Epithelial cell of umbilical artery (primary cell): Measurements from ENCODE around the gene PCNX3. TPM values are rescaled to one million over a fixed set of nuclear protein-coding genes. Genes with fewer than 3 reads are reported as not detected.

Source experiments
- total RNA-seq: library from RNA; depleted of rRNA; stranded (reverse); fragments of >200 nt; gene quantifications from 2 replicates; pipeline ENCODE4 v1.2.3, GENCODE V29; 2014

Gene PCNX3
- 11.2 and 11.7 TPM in 2 replicates for total RNA-seq

GRCh38 chr11:65615229-65615949 lies at the start of gene PCNX3:
Gene PCNX3, plus strand, starts transcription at chr11:65615776. Its CDS starts 536 bp downstream, at chr11:65616312.

DNA sequence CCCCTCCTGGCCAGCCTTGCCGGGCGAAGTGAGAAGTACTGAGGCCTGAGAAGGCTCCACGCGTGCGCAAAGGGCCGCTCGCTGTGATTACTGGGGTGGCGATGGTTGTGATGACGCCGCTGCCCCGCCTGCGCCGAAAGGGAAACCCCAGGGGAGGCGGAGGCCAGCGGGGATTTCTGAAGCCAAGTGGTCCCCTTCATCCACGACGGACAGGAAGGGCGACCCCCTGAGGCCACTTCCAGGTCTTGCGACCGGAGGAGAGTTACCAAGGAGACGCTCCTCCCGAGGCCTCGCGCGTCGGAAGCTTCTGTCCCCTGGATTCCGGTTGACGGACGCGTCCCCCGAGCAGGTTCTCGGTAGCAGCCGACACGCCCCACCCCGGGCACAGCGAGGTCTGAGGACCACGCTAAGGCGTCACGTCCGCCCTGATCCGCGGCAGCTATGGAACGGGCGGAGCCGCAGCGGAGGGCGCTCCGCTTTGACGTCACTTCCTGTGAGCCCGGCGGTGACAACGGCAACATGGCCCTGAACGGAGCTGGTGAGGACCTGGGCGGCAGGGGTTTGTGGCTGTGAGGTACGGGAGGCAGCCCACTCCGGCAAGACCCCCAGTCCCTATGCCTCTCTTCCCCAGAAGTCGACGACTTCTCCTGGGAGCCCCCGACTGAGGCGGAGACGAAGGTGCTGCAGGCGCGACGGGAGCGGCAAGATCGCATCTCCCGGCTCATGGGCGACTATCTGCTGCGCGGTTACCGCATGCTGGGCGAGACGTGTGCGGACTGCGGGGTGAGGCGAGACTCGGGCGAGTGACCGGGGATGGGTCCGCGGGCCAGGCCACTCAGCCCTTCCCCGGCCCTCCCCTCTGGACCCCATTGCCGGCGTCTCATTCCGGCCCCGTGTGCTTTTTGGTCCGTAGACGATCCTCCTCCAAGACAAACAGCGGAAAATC lies 45.3 kb upstream of the PCNX3 start, which contains the start of gene ZNRD2:
Gene ZNRD2, plus strand, starts transcription at position 505 of the 946 bp plus-strand sequence. Its CDS starts 15 bp downstream, at position 520.

GRCh38 chr11:65572356-65573051 lies 43.1 kb upstream of the PCNX3 start, which contains the start of gene FAM89B:
Gene FAM89B, plus strand, starts transcription at chr11:65572538. Its CDS starts 132 bp downstream, at chr11:65572670.

GRCh38 chr11:65575568-65576231 lies 39.9 kb upstream of the PCNX3 start, which contains the start of gene EHBP1L1:
Gene EHBP1L1, plus strand, starts transcription at chr11:65576053. Its CDS starts 250 bp downstream, at chr11:65576303.

GRCh38 chr11:65595543-65596281 lies 19.9 kb upstream of the PCNX3 start, which contains the start of gene KCNK7:
Gene KCNK7, minus strand, starts transcription at chr11:65595800. Its CDS starts 28 bp downstream, at chr11:65595772.

GRCh38 chr11:65637794-65638419 lies 22.3 kb downstream of the PCNX3 start, which contains the start of gene SIPA1:
Gene SIPA1, plus strand, starts transcription at chr11:65638101. Its CDS starts 2,821 bp downstream, at chr11:65640922.

GRCh38 chr11:65662799-65663638 lies 47.4 kb downstream of the PCNX3 start, which contains the start of gene RELA:
Gene RELA, minus strand, starts transcription at chr11:65662916. Its CDS starts 84 bp downstream, at chr11:65662832.

Other genes with a start within 250 kb of the PCNX3 start
- 0.46 and 2.3 TPM in 2 replicates for gene SLC25A45, start 233.1 kb upstream of the PCNX3 start, total RNA-seq
- 49.7 and 193 TPM in 2 replicates for gene FRMD8, start 229.1 kb upstream of the PCNX3 start, total RNA-seq
- gene NEAT1, start 193.0 kb upstream of the PCNX3 start, total RNA-seq = 38.3 and 118 TPM in 2 replicates
- 2,721 and 4,758 TPM in 2 replicates for gene MALAT1, start 116.7 kb upstream of the PCNX3 start, total RNA-seq
- 56.5 and 59.1 TPM in 2 replicates for gene SCYL1, start 90.7 kb upstream of the PCNX3 start, total RNA-seq
- gene LTBP3, start 57.4 kb upstream of the PCNX3 start, total RNA-seq = 15.2 and 23.4 TPM in 2 replicates
- 37.5 and 92.2 TPM in 2 replicates for gene ZNRD2, start 45.3 kb upstream of the PCNX3 start, total RNA-seq
- gene FAM89B, start 43.2 kb upstream of the PCNX3 start, total RNA-seq = 15.9 and 19.8 TPM in 2 replicates
- gene EHBP1L1, start 39.7 kb upstream of the PCNX3 start, total RNA-seq = 31.2 and 39.0 TPM in 2 replicates
- gene KCNK7, start 20.0 kb upstream of the PCNX3 start, total RNA-seq = not detected in 2 replicates
- gene MAP3K11, start 1.6 kb upstream of the PCNX3 start, total RNA-seq = 55.2 and 72.0 TPM in 2 replicates
- gene SIPA1, start 22.3 kb downstream of the PCNX3 start, total RNA-seq = 38.7 and 42.1 TPM in 2 replicates
- gene RELA, start 47.1 kb downstream of the PCNX3 start, total RNA-seq = 12.7 and 14.7 TPM in 2 replicates
- gene KAT5, start 96.5 kb downstream of the PCNX3 start, total RNA-seq = 31.8 and 35.4 TPM in 2 replicates
- 77.0 and 111 TPM in 2 replicates for gene RNASEH2C, start 105.0 kb downstream of the PCNX3 start, total RNA-seq
- 6.8 and 8.1 TPM in 2 replicates for gene AP5B1, start 165.2 kb downstream of the PCNX3 start, total RNA-seq
- not detected in 2 replicates for gene OVOL1, start 171.3 kb downstream of the PCNX3 start, total RNA-seq
- gene SNX32, start 218.2 kb downstream of the PCNX3 start, total RNA-seq = 1.9 TPM in 1 of 2 replicates, not detected in the other
- 1,095 and 1,455 TPM in 2 replicates for gene CFL1, start 242.4 kb downstream of the PCNX3 start, total RNA-seq
- gene MUS81, start 244.7 kb downstream of the PCNX3 start, total RNA-seq = 47.4 and 53.3 TPM in 2 replicates